GM19468 (cell line): Measurements from ENCODE around the gene ATF3.

ENCODE experiments used
- ATAC-seq: cut with Tn5 transposase; IDR thresholded peaks from one replicate; pipeline ENCODE4 v1.9.1; 2021; ENCODE audit warnings: mild to moderate bottlenecking, moderate library complexity, moderate number of reproducible peaks; ENCODE audit not compliant: unreplicated experiment; ENCODE audit errors: extremely low read depth

The ATF3 gene

GRCh38 chr1:212586206-212587015 lies 22.1 kb upstream of the ATF3 start:
- ATAC-seq, result peak; percentile 77

- no peak for ATAC-seq
These were observed 21.3 kb upstream of the ATF3 start for GRCh38 chr1:212587016-212587887.

- ATAC-seq, result no peak
These were observed 20.6 kb upstream of the ATF3 start for GRCh38 chr1:212587888-212588510.

- ATAC-seq, result no peak
These were observed 19.1 kb upstream of the ATF3 start for GRCh38 chr1:212589446-212589845.

GRCh38 chr1:212591922-212592321 lies 16.6 kb upstream of the ATF3 start:
- ATAC-seq, result peak; percentile 67

GRCh38 chr1:212593821-212594251 lies 14.7 kb upstream of the ATF3 start:
- ATAC-seq, result no peak

- ATAC-seq, result no peak
These were observed 13.9 kb upstream of the ATF3 start for GRCh38 chr1:212594640-212595039.

- no peak for ATAC-seq
These were observed 13.3 kb upstream of the ATF3 start for GRCh38 chr1:212595229-212595628.

- peak; percentile 77 for ATAC-seq
These were observed 12.5 kb upstream of the ATF3 start for GRCh38 chr1:212595787-212596714.

GRCh38 chr1:212596798-212597197 lies 11.8 kb upstream of the ATF3 start:
- ATAC-seq, result no peak

GRCh38 chr1:212597487-212597886 lies 11.1 kb upstream of the ATF3 start:
- no peak for ATAC-seq

GRCh38 chr1:212600071-212600915 lies 8.3 kb upstream of the ATF3 start:
- ATAC-seq, result no peak

GRCh38 chr1:212600980-212601379 lies 7.6 kb upstream of the ATF3 start:
- no peak for ATAC-seq

- no peak for ATAC-seq
These were observed 7.0 kb upstream of the ATF3 start for GRCh38 chr1:212601524-212601923.

GRCh38 chr1:212605441-212606394 lies 2.8 kb upstream of the ATF3 start:
- no peak for ATAC-seq

- ATAC-seq, result no peak
These were observed 2.0 kb upstream of the ATF3 start for GRCh38 chr1:212606395-212607205.
